GM10266 (cell line): ENCODE measurements around the gene EFS.
"Not testable (repeated sequence)": the region's sequence is repeated elsewhere in the genome, so short reads cannot be mapped to it uniquely, and the experiment has no call there.

Experiments used
- DNase-seq: peaks from one replicate; pipeline ENCODE4 v3.0.0; 2012; ENCODE audit errors: extremely low spot score
- CTCF ChIP-seq: IDR thresholded peaks from 2 replicates; pipeline ENCODE4 v1.5.1; 2012; ENCODE audit warnings: mild to moderate bottlenecking, low read depth; ENCODE audit not compliant: control insufficient read depth, insufficient read depth; ENCODE audit errors: missing control alignments

Gene EFS

GRCh38 chr14:23327947-23328744 is 36.8 kb downstream of the EFS start:
- peak; percentile 81 for DNase-seq
- TF ChIP-seq CTCF: peak; percentile 92

- TF ChIP-seq CTCF: no peak
- no peak for DNase-seq
These were observed 38.3 kb downstream of the EFS start for GRCh38 chr14:23326491-23327332.

- not testable (repeated sequence) for DNase-seq
These were observed 39.2 kb downstream of the EFS start for GRCh38 chr14:23325746-23326145.

GRCh38 chr14:23324993-23325392 is 40.0 kb downstream of the EFS start:
- DNase-seq: no peak
- TF ChIP-seq CTCF: no peak

- DNase-seq: no peak
- TF ChIP-seq CTCF: no peak
These were observed 40.5 kb downstream of the EFS start for GRCh38 chr14:23324455-23324846.

- DNase-seq: no peak
- TF ChIP-seq CTCF: no peak
These were observed 41.0 kb downstream of the EFS start for GRCh38 chr14:23323838-23324454.

GRCh38 chr14:23322568-23323517 is 42.1 kb downstream of the EFS start:
- no peak for DNase-seq
- TF ChIP-seq CTCF: no peak
